ENCODE measurements around the gene ANKLE1.
"Not testable (repeated sequence)": the region's sequence is repeated elsewhere in the genome, so short reads cannot be mapped to it uniquely, and the experiment has no call there.

Gene ANKLE1

DNA sequence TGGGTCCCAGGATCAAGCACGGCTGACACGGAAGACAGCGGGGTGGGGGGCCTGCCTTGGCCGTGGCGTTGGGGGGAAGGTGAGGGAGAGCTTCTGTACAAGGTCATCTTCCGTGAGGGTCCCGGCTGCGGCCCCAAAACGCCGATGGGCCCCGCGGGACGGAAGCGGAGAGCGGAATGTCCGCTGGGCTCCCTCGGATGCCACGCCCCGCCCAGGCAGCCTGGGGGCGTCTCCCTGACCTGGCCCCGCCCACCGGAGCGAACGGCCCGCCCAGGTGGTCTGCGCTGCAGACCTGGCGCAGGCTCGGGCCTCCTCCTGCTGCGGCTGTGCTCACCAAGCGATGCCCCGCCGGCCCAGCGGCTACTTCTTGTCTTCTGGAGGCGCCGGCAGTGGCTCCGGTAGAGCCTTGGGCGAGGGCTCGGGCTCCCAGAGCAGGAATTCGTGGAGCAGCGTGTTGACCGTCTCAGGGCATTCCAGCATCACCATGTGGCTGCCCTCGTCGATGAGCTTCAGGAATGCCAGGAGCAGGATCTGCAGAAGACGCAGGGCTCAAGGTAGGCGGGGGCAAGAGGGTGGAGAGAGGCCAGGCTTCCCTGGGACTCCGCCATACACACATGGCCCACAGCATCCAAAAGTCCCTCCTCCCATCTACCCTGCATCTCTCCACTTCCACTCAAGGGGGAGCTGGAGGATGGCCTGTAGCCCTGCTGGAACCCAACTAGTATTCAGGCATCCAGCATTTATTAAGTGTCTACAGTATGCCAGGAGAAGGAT is 10.8 kb downstream of the ANKLE1 start:
- peak; percentile 97 for DNase-seq (ENCODE audit: extremely low spot score)
- TF ChIP-seq, protein P1, sequence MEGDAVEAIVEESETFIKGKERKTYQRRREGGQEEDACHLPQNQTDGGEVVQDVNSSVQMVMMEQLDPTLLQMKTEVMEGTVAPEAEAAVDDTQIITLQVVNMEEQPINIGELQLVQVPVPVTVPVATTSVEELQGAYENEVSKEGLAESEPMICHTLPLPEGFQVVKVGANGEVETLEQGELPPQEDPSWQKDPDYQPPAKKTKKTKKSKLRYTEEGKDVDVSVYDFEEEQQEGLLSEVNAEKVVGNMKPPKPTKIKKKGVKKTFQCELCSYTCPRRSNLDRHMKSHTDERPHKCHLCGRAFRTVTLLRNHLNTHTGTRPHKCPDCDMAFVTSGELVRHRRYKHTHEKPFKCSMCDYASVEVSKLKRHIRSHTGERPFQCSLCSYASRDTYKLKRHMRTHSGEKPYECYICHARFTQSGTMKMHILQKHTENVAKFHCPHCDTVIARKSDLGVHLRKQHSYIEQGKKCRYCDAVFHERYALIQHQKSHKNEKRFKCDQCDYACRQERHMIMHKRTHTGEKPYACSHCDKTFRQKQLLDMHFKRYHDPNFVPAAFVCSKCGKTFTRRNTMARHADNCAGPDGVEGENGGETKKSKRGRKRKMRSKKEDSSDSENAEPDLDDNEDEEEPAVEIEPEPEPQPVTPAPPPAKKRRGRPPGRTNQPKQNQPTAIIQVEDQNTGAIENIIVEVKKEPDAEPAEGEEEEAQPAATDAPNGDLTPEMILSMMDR (IDR thresholded peaks at IDR 0.05; ENCODE audit: control extremely low read depth, extremely low read depth, low read depth, missing control alignments): peak; percentile 89
- ChIA-PET POLR2A (interaction anchor here (0.5 kb wide), 1 partner anchor 106 kb away, joined by 6 read pairs; no protein-coding TSS in a partner anchor), CTCF (interaction anchor here (0.7 to 7.8 kb wide), 12 partner anchors 10 to 120 kb away, joined by 3 to 53 read pairs (median 4); partner anchors contain the start of genes ABHD8, ANKLE1, DDA1 and MRPL34)

DNA sequence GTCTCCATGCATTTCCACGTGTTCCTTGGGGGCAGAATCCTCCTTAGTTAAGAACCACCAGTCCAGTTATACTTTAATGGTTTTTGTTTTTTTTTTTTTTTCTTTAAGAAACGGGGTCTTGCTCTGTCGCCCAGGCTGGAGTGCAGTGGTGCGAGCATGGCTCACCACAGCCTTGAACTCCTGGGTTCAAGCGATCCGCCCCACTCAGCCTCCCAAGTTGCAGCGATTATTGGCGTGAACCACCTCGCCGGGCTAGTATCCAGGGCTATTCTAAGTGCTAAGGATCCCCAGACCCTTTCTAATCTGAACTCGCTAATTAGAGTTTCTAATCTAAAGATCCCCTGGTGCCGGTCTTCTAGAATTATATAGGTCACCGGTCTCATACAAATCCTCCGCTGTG is 11.9 kb downstream of the ANKLE1 start:
- ChIA-PET CTCF (interaction anchor here (0.7 to 7.8 kb wide), 10 partner anchors 10 to 107 kb away, joined by 3 to 53 read pairs (median 4); partner anchors contain the start of genes ABHD8, ANKLE1, DDA1 and MRPL34), POLR2A (no interaction called here)
- no peak for DNase-seq (ENCODE audit: extremely low spot score)
- TF ChIP-seq, protein P1 (IDR thresholded peaks at IDR 0.05; ENCODE audit: control extremely low read depth, extremely low read depth, low read depth, missing control alignments): no peak

DNA sequence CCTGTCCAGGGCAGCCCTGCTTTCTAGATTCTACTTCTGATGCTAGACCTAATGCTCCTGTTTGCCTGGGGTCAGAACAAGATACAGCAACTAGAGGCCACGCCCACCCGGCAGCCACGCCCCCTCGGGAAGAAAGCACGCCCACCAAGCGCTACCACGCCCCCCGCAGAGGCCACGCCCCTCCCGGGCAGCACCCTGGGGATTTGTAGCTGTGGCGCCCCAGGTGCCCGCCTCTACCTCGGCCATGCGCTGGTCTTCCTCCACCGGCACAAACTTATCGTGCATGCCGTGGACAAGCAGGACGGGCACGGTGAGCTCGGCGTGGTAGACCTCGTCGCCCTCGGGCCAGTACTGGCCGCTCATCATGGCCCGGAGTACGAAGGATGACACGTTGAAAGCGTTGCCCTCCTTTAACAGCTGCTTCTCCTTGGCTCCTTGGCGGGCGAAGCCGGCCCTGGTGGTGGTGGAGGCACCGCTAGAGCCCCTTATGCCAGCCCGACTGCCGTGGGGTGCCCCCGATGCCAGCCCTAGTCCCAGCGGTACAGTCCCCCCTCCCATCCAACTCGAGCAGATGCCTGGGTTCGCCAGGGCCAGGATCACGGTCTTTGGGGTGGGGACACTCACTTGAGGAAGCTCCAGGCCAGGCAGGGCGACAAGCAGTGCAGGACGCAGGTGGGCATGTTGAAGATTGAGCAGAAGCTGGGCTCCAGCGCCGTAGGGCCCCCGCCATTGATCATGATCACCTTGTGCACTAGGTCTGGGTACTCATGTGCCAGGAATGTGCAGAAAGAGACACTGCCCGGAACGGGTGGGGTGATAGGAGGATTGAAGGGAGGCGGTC is 12.6 kb downstream of the ANKLE1 start:
- TF ChIP-seq, protein P1 (IDR thresholded peaks at IDR 0.05; ENCODE audit: control extremely low read depth, extremely low read depth, low read depth, missing control alignments): no peak
- DNase-seq (ENCODE audit: extremely low spot score): peak; percentile 65
- CTCF ChIA-PET: interaction anchor here (1.3 to 7.8 kb wide), 6 partner anchors 9 to 96 kb away, joined by 3 to 53 read pairs (median 6); partner anchors contain the start of genes ABHD8, ANKLE1 and MRPL34
- POLR2A ChIA-PET: no interaction called here

DNA sequence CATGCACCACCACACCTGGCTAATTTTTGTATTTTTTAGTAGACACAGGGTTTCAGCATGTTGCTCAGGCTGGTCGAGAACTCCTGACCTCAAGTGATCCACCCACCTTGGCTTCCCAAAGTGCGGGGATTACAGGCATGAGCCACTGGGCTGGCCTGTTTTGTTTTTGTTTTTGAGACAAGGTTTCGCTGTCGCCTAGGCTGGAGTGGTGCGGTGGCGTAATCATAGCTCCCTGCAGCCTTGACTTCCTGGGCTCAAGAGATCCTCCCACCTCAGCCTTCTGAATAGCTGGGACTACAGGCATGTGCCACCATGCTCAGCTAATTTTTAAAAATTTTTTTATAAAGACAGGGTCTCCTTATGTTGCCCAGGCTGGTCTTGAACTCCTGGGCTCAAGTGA is 13.8 kb downstream of the ANKLE1 start:
- POLR2A ChIA-PET: not testable (repeated sequence)
- CTCF ChIA-PET: interaction anchor here (1.5 to 7.8 kb wide), 3 partner anchors 8 to 90 kb away, joined by 3 to 51 read pairs (median 6); partner anchors contain the start of genes ABHD8 and MRPL34

DNA sequence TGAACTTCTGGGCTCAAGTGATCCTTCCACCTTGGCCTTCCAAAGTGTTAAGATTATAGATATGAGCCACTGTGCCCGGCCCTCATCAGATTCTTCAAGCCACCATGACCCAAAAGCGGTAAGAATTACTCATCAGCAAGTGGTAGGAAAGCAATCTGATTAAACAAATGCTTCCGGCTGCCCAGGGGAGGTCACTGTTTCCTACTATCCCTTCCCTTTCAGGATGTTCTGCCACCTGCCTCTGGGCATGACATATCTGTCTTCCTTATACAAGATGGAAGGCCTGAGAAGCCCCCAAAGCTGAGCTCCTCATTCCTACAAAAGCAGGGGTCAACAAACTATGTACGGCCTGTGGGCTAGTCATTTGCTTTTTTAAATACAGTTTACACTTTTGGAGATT is 14.6 kb downstream of the ANKLE1 start:
- no peak for DNase-seq (ENCODE audit: extremely low spot score)
- CTCF ChIA-PET: interaction anchor here (1.6 to 7.8 kb wide), 2 partner anchors 7 to 93 kb away, joined by 5 to 51 read pairs; partner anchors contain the start of genes ABHD8 and MRPL34
- TF ChIP-seq, protein P1 (IDR thresholded peaks at IDR 0.05; ENCODE audit: control extremely low read depth, extremely low read depth, low read depth, missing control alignments): no peak
- POLR2A ChIA-PET: no interaction called here

More for the DNA sequence above, 13.8 kb downstream of the ANKLE1 start:
- not testable (repeated sequence) for DNase-seq (ENCODE audit: extremely low spot score)

DNA sequence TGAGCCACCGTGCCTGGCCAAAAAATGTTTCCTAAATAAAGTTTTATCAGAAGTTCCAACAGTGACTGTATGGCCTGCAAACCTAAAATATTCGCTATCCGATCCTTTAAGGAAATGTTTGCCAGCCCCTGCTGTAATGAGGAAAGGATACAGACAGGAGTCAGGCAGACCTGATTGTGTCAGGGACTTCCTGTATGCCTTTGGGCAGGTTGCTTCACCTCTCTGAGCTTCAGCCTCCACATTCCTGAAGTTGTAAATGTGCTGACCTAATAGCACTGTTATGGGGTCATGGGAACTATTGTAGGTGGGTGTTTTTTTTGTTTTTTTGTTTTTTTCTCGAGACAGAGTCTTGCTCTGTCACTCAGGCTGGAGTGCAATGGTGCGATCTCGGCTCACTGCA is 15.3 kb downstream of the ANKLE1 start:
- CTCF ChIA-PET: interaction anchor here (0.7 to 7.8 kb wide), 4 partner anchors 7 to 169 kb away, joined by 3 to 51 read pairs (median 4); partner anchors contain the start of genes ABHD8 and MRPL34
- TF ChIP-seq, protein P1 (IDR thresholded peaks at IDR 0.05; ENCODE audit: control extremely low read depth, extremely low read depth, low read depth, missing control alignments): no peak
- POLR2A ChIA-PET: no interaction called here
- DNase-seq (ENCODE audit: extremely low spot score): no peak
